HepG2 (cell line): ENCODE measurements around the gene IL6ST. TPM values are rescaled to one million over a fixed set of nuclear protein-coding genes. Genes with fewer than 3 reads are reported as not detected.

ENCODE experiments used
- ATAC-seq: fragments of 200-7000 bp; cut with Tn5 transposase; 3 replicates; pipeline ENCODE4 v1.9.1; 2020; ENCODE audit warnings: mild to moderate bottlenecking, moderate library complexity
- BruUV-seq: library from RNA; stranded (reverse); fragments of 400-500 nt; replicated peaks from 2 replicates; lab custom pipeline; 2021; lab: Mats Ljungman, UMichigan
- CTCF ChIA-PET: fragments of 300-600 bp; formaldehyde crosslinking; extraction: SDS; loops from one replicate; lab custom pipeline; 2021; ENCODE audit warnings: low total read pairs, inconsistent platforms, low intra/inter-chr PET ratio; lab: Yijun Ruan, JAX
- POLR2A ChIA-PET: fragments of 350-600 bp; sonication (Branson Sonifier 250); formaldehyde crosslinking; loops from one replicate; lab custom pipeline; 2020; ENCODE audit warnings: antibody characterized with exemption, inconsistent platforms; lab: Yijun Ruan, JAX
- DNase-seq: peaks from one replicate; pipeline ENCODE4 v3.0.0-alpha.2; 2015; ENCODE audit warnings: low spot score
- FAIRE-seq: peaks from 3 replicates; lab custom pipeline; 2011; peaks lifted over from hg19 to GRCh38; lab: Jason Lieb, UNC
- H2AFZ ChIP-seq: one replicate; pipeline ENCODE4 v1.6.1; 2011; ENCODE audit warnings: low read length, inconsistent platforms
- H3K27ac ChIP-seq: fragments of 300-600 bp; 3 replicates; pipeline ENCODE4 v1.8.0; 2011; ENCODE audit warnings: mixed run types, mild to moderate bottlenecking, mixed read lengths, low read length, inconsistent platforms; ENCODE audit not compliant: insufficient read depth; ENCODE audit errors: extremely low read length
- H3K27me3 ChIP-seq, 2 experiments: fragments of 200-600 bp in 1 of 2; 2 replicates in 1 of 2; 3 replicates in 1 of 2; pipeline versions ENCODE4 v1.6.0 to v1.8.0; 2011; ENCODE audit warnings: low read length in 2 of 2, mild to moderate bottlenecking in 2 of 2, moderate library complexity in 2 of 2, inconsistent platforms in 1 of 2; ENCODE audit not compliant: insufficient read depth in 2 of 2, control insufficient read depth in 1 of 2
- H3K36me3 ChIP-seq, 2 experiments: fragments of 200-600 bp in 1 of 2; replicated peaks in 1 of 2; 2 replicates in 1 of 2; 3 replicates in 1 of 2; pipeline versions ENCODE4 v1.5.1 to v1.8.0; 2011; ENCODE audit warnings: low read length in 2 of 2, inconsistent platforms in 1 of 2; ENCODE audit not compliant: insufficient read depth in 2 of 2, control insufficient read depth in 1 of 2
- H3K4me1 ChIP-seq: 2 replicates; pipeline ENCODE4 v1.5.1; 2012; ENCODE audit warnings: low read length, inconsistent platforms; ENCODE audit not compliant: insufficient read depth
- H3K4me2 ChIP-seq: 2 replicates; pipeline ENCODE4 v1.6.0; 2011; ENCODE audit warnings: low read depth, low read length, inconsistent platforms
- H3K4me3 ChIP-seq, 3 experiments: fragments of 200-600 bp in 1 of 3; sonication (generic), shearing (Covaris generic) in 1 of 3; replicated peaks in 1 of 3; 2 replicates each; pipeline ENCODE4 v1.5.1; 2011 to 2016; ENCODE audit warnings: low read length in 3 of 3, inconsistent platforms in 2 of 3, low read depth in 2 of 3, mild to moderate bottlenecking in 2 of 3, control low read depth in 1 of 3, mixed read lengths in 1 of 3; ENCODE audit not compliant: insufficient read depth in 1 of 3
- H3K79me2 ChIP-seq: one replicate; pipeline ENCODE4 v1.6.1; 2011; ENCODE audit warnings: low read length, inconsistent platforms; ENCODE audit not compliant: insufficient read depth
- H3K9ac ChIP-seq: 2 replicates; pipeline ENCODE4 v1.6.0; 2011; ENCODE audit warnings: mild to moderate bottlenecking, low read depth, low read length, inconsistent platforms; ENCODE audit not compliant: insufficient read depth
- H3K9me3 ChIP-seq: 2 replicates; pipeline ENCODE4 v1.5.1; 2012; ENCODE audit warnings: mild to moderate bottlenecking, low read length
- H4K20me1 ChIP-seq: 2 replicates; pipeline ENCODE4 v1.6.0; 2011; ENCODE audit warnings: inconsistent platforms, mild to moderate bottlenecking, low read length, moderate library complexity; ENCODE audit not compliant: insufficient read depth
- CCAR2 ChIP-seq: fragments of 200-400 bp; formaldehyde crosslinking; optimal IDR thresholded peaks from 2 replicates; pipeline ENCODE3; 2018; ENCODE audit warnings: low read depth, mild to moderate bottlenecking, low read length, moderate library complexity
- HNF4G ChIP-seq, 2 experiments: sonication (generic) in 1 of 2; formaldehyde crosslinking in 1 of 2; IDR thresholded peaks; 2 replicates each; pipeline versions ENCODE4 v1.4.0 to v1.6.1; 2011 to 2020; ENCODE audit warnings: borderline replicate concordance in 2 of 2, low read depth in 2 of 2, mild to moderate bottlenecking in 2 of 2, low read length in 1 of 2, missing genetic modification reagents in 1 of 2, moderate library complexity in 1 of 2
- IRF1 ChIP-seq: sonication (generic); formaldehyde crosslinking; IDR thresholded peaks from 2 replicates; pipeline ENCODE4 v1.4.0; 2020; ENCODE audit warnings: low read depth, mild to moderate bottlenecking, missing genetic modification reagents
- KAT7 ChIP-seq: IDR thresholded peaks from 2 replicates; pipeline ENCODE4 v1.6.1; 2018; ENCODE audit warnings: borderline replicate concordance, missing compliant biosample characterization
- KLF12 ChIP-seq: sonication (generic); formaldehyde crosslinking; IDR thresholded peaks from 2 replicates; pipeline ENCODE4 v1.4.0; 2020; ENCODE audit warnings: missing genetic modification reagents, borderline replicate concordance
- NFATC3 ChIP-seq: sonication (generic); formaldehyde crosslinking; IDR thresholded peaks from 2 replicates; pipeline ENCODE4 v1.5.1; 2020; ENCODE audit warnings: mild to moderate bottlenecking, missing genetic modification reagents
- TCF12 ChIP-seq, 2 experiments: fragments of 450-650 bp in 1 of 2; sonication (generic) in 1 of 2; formaldehyde crosslinking in 1 of 2; IDR thresholded peaks; 2 replicates each; pipeline versions ENCODE4 v1.6.1 to v1.8.0; 2017 to 2022; ENCODE audit warnings: antibody characterized with exemption in 1 of 2, mild to moderate bottlenecking in 1 of 2, missing genetic modification reagents in 1 of 2, moderate library complexity in 1 of 2
- TCF7L2 ChIP-seq: IDR thresholded peaks from 2 replicates; pipeline ENCODE4 v1.6.1; 2011; ENCODE audit warnings: mild to moderate bottlenecking, low read depth, low read length, moderate library complexity
- TRIM24 ChIP-seq: sonication (generic); formaldehyde crosslinking; IDR thresholded peaks from 2 replicates; pipeline ENCODE4 v1.8.0; 2022; ENCODE audit warnings: mild to moderate bottlenecking, missing genetic modification reagents
- UBTF ChIP-seq: sonication (generic); formaldehyde crosslinking; IDR thresholded peaks from 2 replicates; pipeline ENCODE4 v1.4.0; 2020; ENCODE audit warnings: mild to moderate bottlenecking, missing genetic modification reagents
- ZNF280B ChIP-seq: sonication (generic); formaldehyde crosslinking; IDR thresholded peaks from 2 replicates; pipeline ENCODE4 v1.5.0; 2020; ENCODE audit warnings: missing genetic modification reagents, mild to moderate bottlenecking, borderline replicate concordance
- ZNF296 ChIP-seq: sonication (generic); formaldehyde crosslinking; conservative IDR thresholded peaks from 2 replicates; pipeline ENCODE4 v1.5.0; 2020; ENCODE audit warnings: mild to moderate bottlenecking, missing genetic modification reagents
- ZNF563 ChIP-seq: sonication (generic); formaldehyde crosslinking; IDR thresholded peaks from 2 replicates; pipeline ENCODE4 v1.8.0; 2022; ENCODE audit warnings: mild to moderate bottlenecking, moderate library complexity, missing genetic modification reagents
- ZNF598 ChIP-seq: sonication (generic); formaldehyde crosslinking; IDR thresholded peaks from 2 replicates; pipeline ENCODE4 v1.5.1; 2020; ENCODE audit warnings: mild to moderate bottlenecking, missing genetic modification reagents, borderline replicate concordance
- ZNF782 ChIP-seq: sonication (generic); formaldehyde crosslinking; IDR thresholded peaks from 2 replicates; pipeline ENCODE4 v1.4.0; 2020; ENCODE audit warnings: missing genetic modification reagents, mild to moderate bottlenecking, borderline replicate concordance
- in situ Hi-C: cut with HindIII; loops from 2 replicates; pipeline ENCODE4 v1.10.0; 2017; ENCODE audit warnings: low pct_unique_long_range_greater_than_20kb; ENCODE audit not compliant: extremely low pct_ligation_motif_present
- intact Hi-C: fragments of 100-400 bp; cut with micrococcal nuclease; formaldehyde crosslinking; loops from one replicate; pipeline ENCODE4 v1.10.0; 2022; ENCODE audit not compliant: unreplicated experiment
- polyA plus RNA-seq, 8 experiments: library from polyadenylated mRNA; depleted of rRNA in 3 of 8; stranded (reverse) in 7 of 8; unstranded in 1 of 8; fragments of >200 nt; fragmentation: Illumina TruSeq in 4 of 8; extraction: Trizol in 4 of 8; gene quantifications; 2 replicates each; pipeline versions ENCODE4 v1.2.1 to v1.2.3, GENCODE V29; 2011 to 2016; ENCODE audit warnings: low read depth in 4 of 8, missing spikeins in 1 of 8, mixed read lengths in 1 of 8; ENCODE audit not compliant: insufficient read depth in 1 of 8
- total RNA-seq, 5 experiments: library from RNA; depleted of rRNA; stranded (reverse); fragments of >200 nt; fragmentation: Illumina TruSeq; extraction: Trizol; gene quantifications; 2 replicates each; pipeline ENCODE4 v1.2.3, GENCODE V29; 2016; ENCODE audit warnings: low read depth in 1 of 5

Gene IL6ST
- total and polyA plus RNA-seq, 2 of the 13 experiments (the other 11 are each of a cell fraction or from before 2014, with no cell fraction given): 66.6 to 166 TPM

GRCh38 chr5:55900776-55901175 lies 94.0 kb downstream of the IL6ST start:
- POLR2A ChIA-PET: no interaction called here
- no peak overlapping the region for H3K27ac ChIP-seq
- no peaks in the 10 kb centered on the region for H3K79me2 ChIP-seq
- peaks cover 12% of the 10 kb centered on the region for H3K4me1 ChIP-seq
- in situ Hi-C loops (no loop called here), intact Hi-C loops (no loop called here)
- H2AFZ ChIP-seq: no peak overlapping the region
- no peaks in the 10 kb centered on the region for H3K36me3 ChIP-seq
- H3K4me3 ChIP-seq: no peak overlapping the region
- CTCF ChIA-PET: no interaction called here
- no peaks in the 10 kb centered on the region for H4K20me1 ChIP-seq
- ATAC-seq (no peak), FAIRE-seq (no peak), DNase-seq (no peak)
- TF ChIP-seq HNF4G (IDR thresholded peaks at IDR 0.05; ENCODE audit: borderline replicate concordance, low read depth, low read length): no peak
- no peak for TF ChIP-seq HNF4G (CRISPR knock-in tag; IDR thresholded peaks at IDR 0.05; ENCODE audit: borderline replicate concordance, low read depth)
- TF ChIP-seq TCF12 (IDR thresholded peaks at IDR 0.05): no peak
- TF ChIP-seq TCF12 (CRISPR knock-in tag; IDR thresholded peaks at IDR 0.05): no peak
- TF ChIP-seq NFATC3 (CRISPR knock-in tag): no peak
- TF ChIP-seq TCF7L2: no peak
- TF ChIP-seq ZNF296: no peak
- no peak for TF ChIP-seq ZNF563
- no peak for TF ChIP-seq TRIM24 (CRISPR knock-in tag)
- no peak for TF ChIP-seq CCAR2
- TF ChIP-seq IRF1 (CRISPR knock-in tag): no peak
- TF ChIP-seq KAT7 (CRISPR knock-in tag): no peak
- no peak for TF ChIP-seq ZNF598 (CRISPR knock-in tag)
- TF ChIP-seq ZNF280B (CRISPR knock-in tag): no peak
- no peak for TF ChIP-seq ZNF782 (CRISPR knock-in tag)
- no peak for TF ChIP-seq KLF12
- no peak for TF ChIP-seq UBTF
- H3K9ac ChIP-seq: no peak overlapping the region
- no peak overlapping the region for H3K4me2 ChIP-seq
- H3K9me3 ChIP-seq: no peaks in the 10 kb centered on the region
- peaks cover 0 to 3% of the 10 kb centered on the region in 2 experiments; a peak in 1 of 5 replicates for H3K27me3 ChIP-seq
- no TSS peak for BruUV-seq
